HG03103 (cell line): ENCODE data around the gene IFI30.

ENCODE experiments used
- ATAC-seq: cut with Tn5 transposase; IDR thresholded peaks from one replicate; pipeline ENCODE4 v1.9.1; 2021; ENCODE audit warnings: low read depth; ENCODE audit not compliant: unreplicated experiment

Gene IFI30

GRCh38 chr19:18173572-18174288, at the start of gene IFI30:
Gene IFI30 (plus strand): TSS chr19:18173813. CDS start chr19:18173842, 29 bp downstream.
- ATAC-seq, result no peak

GRCh38 chr19:18123819-18124218, 49.8 kb upstream of the IFI30 start:
- no peak for ATAC-seq

GRCh38 chr19:18126097-18126496, 47.5 kb upstream of the IFI30 start:
- no peak for ATAC-seq

- ATAC-seq, result no peak
Observed at GRCh38 chr19:18128044-18128443, 45.6 kb upstream of the IFI30 start.

GRCh38 chr19:18128805-18129204, 44.8 kb upstream of the IFI30 start:
- no peak for ATAC-seq

GRCh38 chr19:18130523-18131242, 42.9 kb upstream of the IFI30 start:
- no peak for ATAC-seq

- ATAC-seq, result no peak
Observed at GRCh38 chr19:18131841-18132596, 41.6 kb upstream of the IFI30 start.

GRCh38 chr19:18135712-18136584, 37.7 kb upstream of the IFI30 start:
- ATAC-seq, result no peak

- no peak for ATAC-seq
Observed at GRCh38 chr19:18137242-18137641, 36.4 kb upstream of the IFI30 start.

- no peak for ATAC-seq
Observed at GRCh38 chr19:18137657-18138339, 35.8 kb upstream of the IFI30 start.

GRCh38 chr19:18140473-18140872, 33.1 kb upstream of the IFI30 start:
- ATAC-seq, result no peak

GRCh38 chr19:18141031-18141430, 32.6 kb upstream of the IFI30 start:
- no peak for ATAC-seq

GRCh38 chr19:18143902-18144301, 29.7 kb upstream of the IFI30 start:
- no peak for ATAC-seq

GRCh38 chr19:18144361-18144760, 29.3 kb upstream of the IFI30 start:
- no peak for ATAC-seq

GRCh38 chr19:18144906-18145305, 28.7 kb upstream of the IFI30 start:
- no peak for ATAC-seq

- ATAC-seq, result no peak
Observed at GRCh38 chr19:18145391-18145999, 28.1 kb upstream of the IFI30 start.

- ATAC-seq, result no peak
Observed at GRCh38 chr19:18147396-18147795, 26.2 kb upstream of the IFI30 start.

- ATAC-seq, result no peak
Observed at GRCh38 chr19:18149596-18149975, 24.0 kb upstream of the IFI30 start.

- ATAC-seq, result no peak
Observed at GRCh38 chr19:18150776-18151624, 22.6 kb upstream of the IFI30 start.
